ENCODE measurements around the gene PUS10.

PUS10 gene

DNA sequence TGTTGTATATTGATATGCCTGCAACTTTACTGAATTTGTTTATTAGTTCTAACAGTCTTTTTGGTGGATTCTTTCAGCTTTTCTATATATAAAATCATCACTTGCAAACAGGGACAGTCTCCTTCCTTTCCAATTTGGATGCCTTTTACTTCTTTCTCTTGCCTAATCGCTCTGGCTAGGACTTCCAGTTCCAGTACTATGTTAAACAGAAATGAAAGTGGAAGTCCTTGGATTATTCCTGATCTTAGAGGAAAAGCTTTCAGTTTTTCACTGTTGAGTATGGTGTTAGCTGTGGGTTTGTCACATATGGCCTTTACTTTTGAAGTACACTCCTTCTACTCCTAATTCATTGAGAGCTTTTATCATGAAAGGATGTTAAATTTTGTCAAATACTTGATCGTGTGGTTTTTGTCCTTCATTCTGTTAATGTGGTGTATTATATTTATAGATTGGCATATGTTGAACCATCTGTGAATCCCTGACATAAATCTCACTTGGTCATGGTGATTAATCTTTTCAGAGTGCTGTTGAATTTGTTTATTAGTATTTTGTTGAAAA is 83.8 kb downstream of the PUS10 start:
- POLR2A ChIA-PET = interaction anchor here (0.6 kb wide), 1 partner anchor 177 kb away, joined by 4 read pairs; no protein-coding TSS in a partner anchor
- Histone ChIP-seq H3K36me3 (ENCODE audit: control insufficient read depth in 2 of 2, insufficient read depth in 1 of 2, low read length in 2 of 2) (peaks cover 0 to 16% of the 10 kb centered on the region in 2 experiments; a peak in 2 of 3 replicates), H3K4me3 (ENCODE audit: low read depth, low read length) (no peak overlapping the region), H3K27ac (ENCODE audit: extremely low read depth, low read depth, low read length) (no peak overlapping the region), H3K4me1 (ENCODE audit: control insufficient read depth, insufficient read depth, low read length) (no peaks in the 10 kb centered on the region), H3K9me3 (ENCODE audit: control insufficient read depth, insufficient read depth, low read depth, low read length) (no peaks in the 10 kb centered on the region)
- CTCF ChIA-PET = interaction anchor here (0.7 to 1.3 kb wide), 2 partner anchors 65 to 233 kb away, joined by 4 to 6 read pairs; no protein-coding TSS in a partner anchor
- TF ChIP-seq ZNF660 (tag by site-specific recombination; IDR thresholded peaks at IDR 0.05) = no peak
- TF ChIP-seq TCF7L2 (IDR thresholded peaks at IDR 0.05; ENCODE audit: borderline replicate concordance, low read depth, low read length) = no peak
- no peak for TF ChIP-seq TSHZ1 (tag by site-specific recombination; IDR thresholded peaks at IDR 0.05; ENCODE audit: borderline replicate concordance)
- TF ChIP-seq, protein P1, sequence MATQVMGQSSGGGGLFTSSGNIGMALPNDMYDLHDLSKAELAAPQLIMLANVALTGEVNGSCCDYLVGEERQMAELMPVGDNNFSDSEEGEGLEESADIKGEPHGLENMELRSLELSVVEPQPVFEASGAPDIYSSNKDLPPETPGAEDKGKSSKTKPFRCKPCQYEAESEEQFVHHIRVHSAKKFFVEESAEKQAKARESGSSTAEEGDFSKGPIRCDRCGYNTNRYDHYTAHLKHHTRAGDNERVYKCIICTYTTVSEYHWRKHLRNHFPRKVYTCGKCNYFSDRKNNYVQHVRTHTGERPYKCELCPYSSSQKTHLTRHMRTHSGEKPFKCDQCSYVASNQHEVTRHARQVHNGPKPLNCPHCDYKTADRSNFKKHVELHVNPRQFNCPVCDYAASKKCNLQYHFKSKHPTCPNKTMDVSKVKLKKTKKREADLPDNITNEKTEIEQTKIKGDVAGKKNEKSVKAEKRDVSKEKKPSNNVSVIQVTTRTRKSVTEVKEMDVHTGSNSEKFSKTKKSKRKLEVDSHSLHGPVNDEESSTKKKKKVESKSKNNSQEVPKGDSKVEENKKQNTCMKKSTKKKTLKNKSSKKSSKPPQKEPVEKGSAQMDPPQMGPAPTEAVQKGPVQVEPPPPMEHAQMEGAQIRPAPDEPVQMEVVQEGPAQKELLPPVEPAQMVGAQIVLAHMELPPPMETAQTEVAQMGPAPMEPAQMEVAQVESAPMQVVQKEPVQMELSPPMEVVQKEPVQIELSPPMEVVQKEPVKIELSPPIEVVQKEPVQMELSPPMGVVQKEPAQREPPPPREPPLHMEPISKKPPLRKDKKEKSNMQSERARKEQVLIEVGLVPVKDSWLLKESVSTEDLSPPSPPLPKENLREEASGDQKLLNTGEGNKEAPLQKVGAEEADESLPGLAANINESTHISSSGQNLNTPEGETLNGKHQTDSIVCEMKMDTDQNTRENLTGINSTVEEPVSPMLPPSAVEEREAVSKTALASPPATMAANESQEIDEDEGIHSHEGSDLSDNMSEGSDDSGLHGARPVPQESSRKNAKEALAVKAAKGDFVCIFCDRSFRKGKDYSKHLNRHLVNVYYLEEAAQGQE (tag by site-specific recombination; IDR thresholded peaks at IDR 0.05) = no peak
- no peak for TF ChIP-seq MEIS1 (CRISPR knock-in tag; IDR thresholded peaks at IDR 0.05; ENCODE audit: borderline replicate concordance)
- TF ChIP-seq ZNF426 (tag by site-specific recombination; IDR thresholded peaks at IDR 0.05) = no peak
- TF ChIP-seq ZNF664 (tag by site-specific recombination; IDR thresholded peaks at IDR 0.05) = no peak
- TF ChIP-seq REPIN1 (tag by site-specific recombination; IDR thresholded peaks at IDR 0.05; ENCODE audit: low read depth) = no peak

DNA sequence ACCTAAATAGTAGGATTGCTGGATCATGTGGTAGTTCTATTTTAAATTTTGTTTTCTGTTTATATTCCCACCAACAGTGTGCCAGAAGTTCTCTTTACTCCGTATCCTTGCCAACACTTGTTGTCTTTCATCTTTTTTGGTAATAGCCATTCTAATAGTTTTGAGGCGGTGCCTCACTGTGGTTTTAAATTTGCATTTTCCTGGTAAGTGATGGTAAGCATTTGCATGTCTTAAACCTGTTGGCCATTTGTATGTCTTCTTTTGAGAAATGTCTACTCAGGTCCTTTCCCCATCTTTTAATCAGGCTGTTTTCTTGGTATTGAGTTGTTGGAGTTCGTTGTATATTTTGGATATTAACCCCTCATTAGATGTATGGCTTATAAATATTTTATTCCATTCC is 85.1 kb downstream of the PUS10 start:
- Histone ChIP-seq H3K36me3 (ENCODE audit: control insufficient read depth in 2 of 2, insufficient read depth in 1 of 2, low read length in 2 of 2) (peaks cover 0 to 16% of the 10 kb centered on the region in 2 experiments; a peak in 2 of 3 replicates), H3K27ac (ENCODE audit: extremely low read depth, low read depth, low read length) (no peak overlapping the region), H3K4me3 (ENCODE audit: low read depth, low read length) (no peak overlapping the region), H3K4me1 (ENCODE audit: control insufficient read depth, insufficient read depth, low read length) (no peaks in the 10 kb centered on the region), H3K9me3 (ENCODE audit: control insufficient read depth, insufficient read depth, low read depth, low read length) (no peaks in the 10 kb centered on the region)
- TF ChIP-seq ZNF580 (tag by site-specific recombination; IDR thresholded peaks at IDR 0.05) (no peak), ZNF138 (tag by site-specific recombination; IDR thresholded peaks at IDR 0.05; ENCODE audit: borderline replicate concordance) (no peak), SCRT2 (tag by site-specific recombination; IDR thresholded peaks at IDR 0.05) (no peak), ZNF174 (tag by site-specific recombination; IDR thresholded peaks at IDR 0.05) (no peak), ZNF148 (tag by site-specific recombination; IDR thresholded peaks at IDR 0.05; ENCODE audit: borderline replicate concordance) (no peak), OSR2 (tag by site-specific recombination; IDR thresholded peaks at IDR 0.05) (no peak), ZNF354C (tag by site-specific recombination; IDR thresholded peaks at IDR 0.05; ENCODE audit: borderline replicate concordance, low read depth) (no peak), SP7 (tag by site-specific recombination; IDR thresholded peaks at IDR 0.05) (no peak), OVOL3 (tag by site-specific recombination; IDR thresholded peaks at IDR 0.05) (no peak), HOXD13 (CRISPR knock-in tag; IDR thresholded peaks at IDR 0.05; ENCODE audit: borderline replicate concordance) (no peak), ZNF610 (tag by site-specific recombination; IDR thresholded peaks at IDR 0.05; ENCODE audit: borderline replicate concordance) (no peak), ZNF639 (tag by site-specific recombination; IDR thresholded peaks at IDR 0.05) (no peak), GLIS2 (tag by site-specific recombination; IDR thresholded peaks at IDR 0.05) (no peak), ZNF341 (tag by site-specific recombination; IDR thresholded peaks at IDR 0.05; ENCODE audit: low read depth) (no peak), ZNF146 (tag by site-specific recombination; IDR thresholded peaks at IDR 0.05) (no peak), ZNF426 (tag by site-specific recombination; IDR thresholded peaks at IDR 0.05) (no peak), KLF8 (tag by site-specific recombination; IDR thresholded peaks at IDR 0.05) (no peak)
- POLR2A ChIA-PET = no interaction called here
- CTCF ChIA-PET = no interaction called here
